ENCODE results near the gene SHB.

The SHB gene

GRCh38 chr9:37909326-37909725 lies 159.7 kb downstream of the SHB start:
- no peaks in the 10 kb centered on the region; the same call in 1 of the 2 replicates for H3K27me3 ChIP-seq (ENCODE audit: control insufficient read depth, insufficient read depth, low read length)
- peaks cover 16% of the 10 kb centered on the region for H3K4me1 ChIP-seq (ENCODE audit: control insufficient read depth, insufficient read depth, low read length)
- H3K36me3 ChIP-seq (ENCODE audit: control insufficient read depth, insufficient read depth, low read length): no peaks in the 10 kb centered on the region
- H3K4me3 ChIP-seq (ENCODE audit: low read depth, low read length): no peak overlapping the region
- no peak overlapping the region for H3K27ac ChIP-seq (ENCODE audit: low read depth, low read length)
- H3K9me3 ChIP-seq (ENCODE audit: control insufficient read depth, insufficient read depth, low read depth, low read length): no peaks in the 10 kb centered on the region
- no peak overlapping the region for H3K9ac ChIP-seq (ENCODE audit: low read length)

DNA sequence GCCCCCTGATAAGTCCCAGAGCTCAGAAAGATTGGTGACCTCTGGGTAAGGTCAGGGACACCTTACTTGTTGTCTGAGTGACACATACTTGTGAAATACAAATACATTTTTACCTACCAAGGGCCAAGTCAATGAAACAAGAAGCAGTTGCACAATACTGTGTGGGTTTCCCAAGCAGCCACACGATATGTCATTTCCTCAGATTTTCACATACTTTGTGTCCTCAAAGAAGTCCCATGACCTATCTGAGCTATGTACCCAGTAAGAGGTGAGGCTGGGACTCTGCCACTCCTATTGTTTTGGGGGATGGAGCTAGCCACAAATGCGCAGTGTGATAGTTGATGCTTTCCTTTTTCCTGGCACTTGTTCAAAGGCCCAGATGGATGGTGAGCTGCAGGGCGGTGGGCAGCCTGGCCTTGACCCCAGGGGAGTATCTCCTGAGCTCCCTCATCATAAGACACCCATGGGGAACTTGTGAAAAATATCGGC lies 160.3 kb downstream of the SHB start:
- H3K36me3 ChIP-seq (ENCODE audit: control insufficient read depth, insufficient read depth, low read length): no peaks in the 10 kb centered on the region
- peaks cover 10% of the 10 kb centered on the region for H3K4me1 ChIP-seq (ENCODE audit: control insufficient read depth, insufficient read depth, low read length)
- no peaks in the 10 kb centered on the region for H3K9me3 ChIP-seq (ENCODE audit: control insufficient read depth, insufficient read depth, low read depth, low read length)
- H3K27ac ChIP-seq (ENCODE audit: low read depth, low read length): no peak overlapping the region
- no peak overlapping the region for H3K9ac ChIP-seq (ENCODE audit: low read length)
- H3K4me3 ChIP-seq (ENCODE audit: low read depth, low read length): no peak overlapping the region
- no peaks in the 10 kb centered on the region; the same call in 1 of the 2 replicates for H3K27me3 ChIP-seq (ENCODE audit: control insufficient read depth, insufficient read depth, low read length)

DNA sequence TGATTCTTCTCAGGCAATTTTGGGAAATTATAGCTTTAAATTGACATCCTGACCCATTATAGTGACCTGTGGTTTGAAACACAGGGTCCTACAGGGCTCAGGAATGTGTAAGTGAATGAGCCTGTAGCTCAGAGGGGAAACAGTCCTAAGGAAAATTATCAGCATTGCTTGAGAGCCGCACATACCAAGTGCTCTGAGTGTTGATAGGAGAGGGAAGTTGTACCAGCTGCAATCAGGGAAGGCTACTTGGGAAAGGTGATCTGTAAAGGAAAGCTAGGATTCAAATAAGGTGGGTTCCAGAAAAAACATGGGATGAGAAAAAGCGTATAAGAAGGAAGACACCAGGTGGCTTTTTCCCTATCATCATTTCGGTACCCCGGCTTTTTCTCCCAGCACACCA lies 160.7 kb downstream of the SHB start:
- peaks cover 10% of the 10 kb centered on the region for H3K4me1 ChIP-seq (ENCODE audit: control insufficient read depth, insufficient read depth, low read length)
- no peak overlapping the region for H3K4me3 ChIP-seq (ENCODE audit: low read depth, low read length)
- no peak overlapping the region for H3K9ac ChIP-seq (ENCODE audit: low read length)
- no peak overlapping the region for H3K27ac ChIP-seq (ENCODE audit: low read depth, low read length)
- H3K27me3 ChIP-seq (ENCODE audit: control insufficient read depth, insufficient read depth, low read length): no peaks in the 10 kb centered on the region; the same call in 1 of the 2 replicates
- H3K9me3 ChIP-seq (ENCODE audit: control insufficient read depth, insufficient read depth, low read depth, low read length): no peaks in the 10 kb centered on the region
- H3K36me3 ChIP-seq (ENCODE audit: control insufficient read depth, insufficient read depth, low read length): no peaks in the 10 kb centered on the region

GRCh38 chr9:37906312-37907239 lies 162.5 kb downstream of the SHB start:
- H3K9ac ChIP-seq (ENCODE audit: low read length): no peak overlapping the region
- no peaks in the 10 kb centered on the region; the same call in 1 of the 2 replicates for H3K27me3 ChIP-seq (ENCODE audit: control insufficient read depth, insufficient read depth, low read length)
- peaks cover 15% of the 10 kb centered on the region for H3K4me1 ChIP-seq (ENCODE audit: control insufficient read depth, insufficient read depth, low read length)
- H3K4me3 ChIP-seq (ENCODE audit: low read depth, low read length): no peak overlapping the region
- no peak overlapping the region for H3K27ac ChIP-seq (ENCODE audit: low read depth, low read length)
- no peaks in the 10 kb centered on the region for H3K36me3 ChIP-seq (ENCODE audit: control insufficient read depth, insufficient read depth, low read length)
- no peaks in the 10 kb centered on the region for H3K9me3 ChIP-seq (ENCODE audit: control insufficient read depth, insufficient read depth, low read depth, low read length)

GRCh38 chr9:37905776-37906175 lies 163.3 kb downstream of the SHB start:
- no peak overlapping the region for H3K9ac ChIP-seq (ENCODE audit: low read length)
- H3K27ac ChIP-seq (ENCODE audit: low read depth, low read length): no peak overlapping the region

GRCh38 chr9:37905131-37905505 lies 163.9 kb downstream of the SHB start:
- H3K4me1 ChIP-seq (ENCODE audit: control insufficient read depth, insufficient read depth, low read length): peaks cover 15% of the 10 kb centered on the region
- no peak overlapping the region for H3K9ac ChIP-seq (ENCODE audit: low read length)
- H3K4me3 ChIP-seq (ENCODE audit: low read depth, low read length): peak overlapping the region; percentile 94
- no peak overlapping the region for H3K27ac ChIP-seq (ENCODE audit: low read depth, low read length)
- no peaks in the 10 kb centered on the region for H3K36me3 ChIP-seq (ENCODE audit: control insufficient read depth, insufficient read depth, low read length)
- no peaks in the 10 kb centered on the region for H3K9me3 ChIP-seq (ENCODE audit: control insufficient read depth, insufficient read depth, low read depth, low read length)
- H3K27me3 ChIP-seq (ENCODE audit: control insufficient read depth, insufficient read depth, low read length): no peaks in the 10 kb centered on the region; the same call in 1 of the 2 replicates

More at GRCh38 chr9:37905776-37906175, 163.3 kb downstream of the SHB start:
- no peaks in the 10 kb centered on the region for H3K36me3 ChIP-seq (ENCODE audit: control insufficient read depth, insufficient read depth, low read length)
- no peak overlapping the region for H3K4me3 ChIP-seq (ENCODE audit: low read depth, low read length)
- no peaks in the 10 kb centered on the region for H3K9me3 ChIP-seq (ENCODE audit: control insufficient read depth, insufficient read depth, low read depth, low read length)
- peaks cover 15% of the 10 kb centered on the region for H3K4me1 ChIP-seq (ENCODE audit: control insufficient read depth, insufficient read depth, low read length)
- no peaks in the 10 kb centered on the region; the same call in 1 of the 2 replicates for H3K27me3 ChIP-seq (ENCODE audit: control insufficient read depth, insufficient read depth, low read length)

DNA sequence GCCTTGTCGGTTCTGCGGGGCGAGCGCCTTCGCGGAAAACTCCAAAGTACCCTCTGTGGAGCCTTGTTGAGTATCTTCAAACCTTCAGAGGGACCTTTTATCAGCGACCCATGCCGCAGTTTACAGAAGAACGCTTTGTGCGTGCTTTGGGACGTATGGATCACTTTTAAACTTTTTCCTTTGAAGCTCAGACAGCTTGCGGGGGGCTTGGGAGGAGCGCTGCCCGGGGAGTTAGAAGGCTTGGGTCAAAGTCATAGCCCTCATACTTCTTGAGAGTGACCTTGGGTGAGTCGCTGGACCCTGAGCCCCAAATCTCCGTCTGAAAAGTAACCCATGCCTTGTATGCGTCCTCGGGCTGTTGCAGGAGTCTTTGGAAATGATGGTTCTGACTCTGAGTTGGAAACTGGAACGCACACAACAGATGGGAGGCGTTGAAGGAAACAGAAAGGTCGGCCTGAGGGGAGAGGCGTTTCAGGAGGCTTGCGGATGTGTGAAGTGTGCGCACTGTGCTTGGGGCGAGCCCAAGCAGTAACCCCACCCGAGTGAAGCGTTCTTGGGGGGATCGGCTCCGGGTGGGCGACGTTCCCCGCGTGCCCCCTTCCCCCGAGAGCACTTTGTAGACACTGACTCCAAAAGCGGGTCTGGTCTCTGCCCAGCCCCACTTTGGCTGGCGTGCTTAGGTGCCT lies 164.4 kb downstream of the SHB start:
- H3K27ac ChIP-seq (ENCODE audit: low read depth, low read length): no peak overlapping the region

DNA sequence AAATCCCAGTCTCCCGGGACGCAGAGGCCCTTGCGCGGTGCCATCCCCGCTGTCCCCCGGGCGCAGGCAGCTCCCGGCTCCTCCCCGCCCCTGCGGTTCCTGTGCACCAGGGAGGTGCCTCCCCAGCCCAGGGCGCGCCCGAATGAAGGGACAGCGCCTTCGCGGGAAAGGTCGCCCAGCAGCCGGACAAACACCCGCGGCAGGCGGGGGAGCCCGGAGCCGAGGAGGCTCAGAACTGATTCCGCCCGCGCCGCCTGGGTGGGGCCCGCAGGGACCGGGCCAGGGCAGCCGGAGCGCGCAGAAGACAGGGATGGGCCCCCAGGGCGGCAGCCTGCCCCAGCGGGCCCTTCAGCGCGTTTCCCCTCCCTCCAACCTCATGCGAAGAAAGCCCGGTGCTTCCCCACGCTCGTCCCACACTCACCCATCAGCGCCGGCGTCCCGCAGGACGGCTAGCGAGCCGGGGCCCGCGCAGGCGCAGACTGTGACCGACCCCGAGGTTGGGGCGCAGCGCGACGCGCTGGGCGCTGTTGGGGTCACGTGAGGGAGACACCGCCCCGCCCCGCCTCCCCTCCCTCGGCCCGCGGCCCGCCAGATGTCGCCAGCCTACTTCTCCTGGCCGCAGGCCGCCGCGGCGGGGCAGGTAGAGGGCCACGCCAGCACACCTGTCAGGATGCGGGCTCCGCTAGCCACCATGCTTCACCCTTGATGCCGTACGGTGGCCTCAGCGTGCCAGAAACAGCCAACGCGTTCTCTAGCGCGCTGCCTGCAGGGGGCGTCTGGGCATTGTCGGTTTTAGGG lies 165.2 kb downstream of the SHB start, which contains the start of gene SLC25A51:
Gene SLC25A51 (minus strand): TSS at position 481 of the 798 bp plus-strand sequence. CDS start 15,577 bp downstream, outside the sequence.
- Histone ChIP-seq H3K9ac (ENCODE audit: low read length) (peak within 1 kb of the TSS; percentile 67), H3K9me3 (ENCODE audit: control insufficient read depth, insufficient read depth, low read depth, low read length) (no peaks in the 10 kb centered on the region), H3K4me1 (ENCODE audit: control insufficient read depth, insufficient read depth, low read length) (peaks cover 15% of the 10 kb centered on the region), H3K36me3 (ENCODE audit: control insufficient read depth, insufficient read depth, low read length) (peaks cover 7% of the 10 kb centered on the region), H3K4me3 (ENCODE audit: low read depth, low read length) (peak within 1 kb of the TSS; percentile 94), H3K27me3 (ENCODE audit: control insufficient read depth, insufficient read depth, low read length) (no peaks in the 10 kb centered on the region; the same call in 1 of the 2 replicates), H3K27ac (ENCODE audit: low read depth, low read length) (peak within 1 kb of the TSS; percentile 44; the same call in 1 of the 2 replicates)

More for the DNA sequence above, 164.4 kb downstream of the SHB start:
- Histone ChIP-seq H3K9ac (ENCODE audit: low read length) (peak overlapping the region; percentile 67), H3K27me3 (ENCODE audit: control insufficient read depth, insufficient read depth, low read length) (no peaks in the 10 kb centered on the region; the same call in 1 of the 2 replicates), H3K9me3 (ENCODE audit: control insufficient read depth, insufficient read depth, low read depth, low read length) (no peaks in the 10 kb centered on the region), H3K4me3 (ENCODE audit: low read depth, low read length) (peak overlapping the region; percentile 94), H3K36me3 (ENCODE audit: control insufficient read depth, insufficient read depth, low read length) (no peaks in the 10 kb centered on the region), H3K4me1 (ENCODE audit: control insufficient read depth, insufficient read depth, low read length) (peaks cover 15% of the 10 kb centered on the region)

DNA sequence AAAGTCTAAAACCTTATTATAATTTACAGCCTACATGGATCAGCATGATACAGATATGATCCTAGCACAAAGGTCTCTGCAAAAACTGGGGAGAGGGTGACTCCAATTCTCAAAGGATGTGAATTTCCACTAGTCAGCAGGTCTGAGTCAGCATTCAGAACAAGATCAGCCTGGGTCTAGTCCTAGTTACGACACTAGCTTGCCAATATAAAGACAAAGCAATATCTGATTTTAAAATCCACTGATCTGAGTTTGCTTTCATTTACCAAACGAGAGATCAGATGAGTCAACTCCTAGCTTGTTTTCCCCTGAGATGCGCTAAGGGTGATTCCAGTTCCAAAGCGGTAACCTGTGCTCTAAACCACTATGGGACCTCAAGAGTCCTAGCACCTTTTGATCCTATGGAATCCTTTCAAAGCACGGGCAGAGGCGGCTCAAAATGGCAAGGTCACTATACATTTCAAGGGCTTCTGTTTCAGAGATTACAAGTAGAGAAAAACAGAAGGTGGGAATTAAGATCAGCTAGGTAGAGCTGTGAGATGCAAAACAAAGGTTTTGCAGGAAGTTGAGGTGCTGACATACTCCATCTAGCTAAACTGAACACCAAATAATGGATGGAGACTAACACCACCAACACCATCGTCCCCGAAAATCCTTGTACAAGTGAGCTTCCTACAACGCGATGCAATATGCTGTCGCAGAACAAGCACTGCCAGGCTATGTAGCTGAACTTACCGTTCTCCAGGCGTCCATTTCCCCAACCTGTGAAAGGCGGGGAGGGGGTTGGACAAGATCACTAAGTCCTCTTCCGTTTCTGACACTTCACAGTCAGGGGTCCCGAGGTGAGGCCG lies 166.0 kb downstream of the SHB start:
- Histone ChIP-seq H3K27me3 (ENCODE audit: control insufficient read depth, insufficient read depth, low read length) (no peaks in the 10 kb centered on the region; the same call in 1 of the 2 replicates), H3K27ac (ENCODE audit: low read depth, low read length) (peak overlapping the region; percentile 44; the same call in 1 of the 2 replicates), H3K9ac (ENCODE audit: low read length) (peak overlapping the region; percentile 67), H3K36me3 (ENCODE audit: control insufficient read depth, insufficient read depth, low read length) (peaks cover 9% of the 10 kb centered on the region), H3K9me3 (ENCODE audit: control insufficient read depth, insufficient read depth, low read depth, low read length) (no peaks in the 10 kb centered on the region), H3K4me3 (ENCODE audit: low read depth, low read length) (peak overlapping the region; percentile 94), H3K4me1 (ENCODE audit: control insufficient read depth, insufficient read depth, low read length) (peaks cover 15% of the 10 kb centered on the region)
